Erythroblast (primary cell): ENCODE data around the gene MEA1.
A peak's percentile ranks its signal among the peaks of the same experiment; 100 is the strongest.
"Not testable (repeated sequence)": the region's sequence is repeated elsewhere in the genome, so short reads cannot be mapped to it uniquely, and the experiment has no call there.

ENCODE experiments used
- DNase-seq, 2 experiments: peaks; one replicate each; lab custom pipeline; 2025; lab: John Stamatoyannopoulos, UW
- GATA1 ChIP-seq: IDR thresholded peaks from 2 replicates; pipeline ENCODE4 v1.6.1; 2011; ENCODE audit warnings: low read depth, mild to moderate bottlenecking, control low read depth, low read length, moderate library complexity
- POLR2A ChIP-seq: IDR thresholded peaks from 2 replicates; pipeline ENCODE4 v1.6.1; 2011; ENCODE audit warnings: mild to moderate bottlenecking, low read length

The MEA1 gene

DNA sequence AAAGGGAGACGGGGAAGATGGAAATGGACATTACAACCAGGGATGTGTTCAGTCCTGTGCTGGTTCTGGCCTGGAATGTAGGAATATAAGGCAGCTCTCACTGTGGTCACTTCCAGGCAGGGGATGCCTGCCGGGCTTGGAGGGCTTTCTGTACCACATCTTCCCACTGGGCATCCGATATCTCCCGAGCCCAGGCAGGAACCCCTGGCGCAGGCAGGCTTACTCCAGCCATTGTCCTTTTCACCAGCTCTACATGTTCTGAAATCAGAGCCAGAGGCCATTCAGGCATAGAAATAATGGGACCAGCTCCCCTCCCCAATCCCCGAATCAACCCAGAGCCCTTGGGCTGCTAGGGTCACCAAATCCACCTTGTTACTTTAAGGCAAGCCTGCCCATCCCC, 1.4 kb downstream of the MEA1 start:
- DNase-seq = no peak
- TF ChIP-seq POLR2A (no peak), GATA1 (no peak)

DNA sequence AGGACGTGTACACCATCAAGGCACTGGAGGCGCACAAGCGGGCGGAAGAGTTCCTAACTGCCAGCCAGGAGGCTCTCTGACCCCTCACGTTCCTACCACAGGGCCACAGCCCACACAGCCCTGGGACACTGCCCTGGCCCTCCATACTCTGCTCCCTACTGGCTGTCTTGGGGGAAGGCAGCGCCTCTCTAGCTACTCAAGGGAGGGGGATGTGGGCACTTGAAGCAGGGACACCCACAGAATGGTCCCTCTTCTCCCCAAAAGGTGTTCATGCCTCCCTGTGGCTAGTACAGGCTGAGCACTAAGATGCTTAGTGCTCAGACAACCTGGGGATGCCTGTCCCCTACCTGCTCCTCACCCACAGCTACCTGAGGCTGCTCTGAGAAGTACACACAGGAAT, 2.5 kb downstream of the MEA1 start:
- TF ChIP-seq GATA1 = no peak
- no peak for DNase-seq

DNA sequence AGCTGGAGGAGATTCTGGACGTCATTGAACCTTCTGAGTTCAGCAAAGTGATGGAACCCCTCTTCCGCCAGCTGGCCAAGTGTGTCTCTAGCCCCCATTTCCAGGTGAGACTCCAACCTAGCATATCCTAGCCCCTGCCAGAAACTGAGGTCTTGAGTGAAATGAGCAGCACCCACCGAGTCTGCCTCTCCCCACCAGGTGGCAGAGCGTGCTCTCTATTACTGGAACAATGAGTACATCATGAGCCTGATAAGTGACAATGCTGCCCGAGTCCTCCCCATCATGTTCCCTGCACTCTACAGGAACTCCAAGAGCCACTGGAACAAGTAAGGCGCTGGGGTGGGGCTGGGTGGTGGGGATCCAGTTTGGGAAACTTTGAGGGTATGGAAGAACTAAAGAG, 4.6 kb downstream of the MEA1 start:
- peak; percentile 63 to 67 for DNase-seq

DNA sequence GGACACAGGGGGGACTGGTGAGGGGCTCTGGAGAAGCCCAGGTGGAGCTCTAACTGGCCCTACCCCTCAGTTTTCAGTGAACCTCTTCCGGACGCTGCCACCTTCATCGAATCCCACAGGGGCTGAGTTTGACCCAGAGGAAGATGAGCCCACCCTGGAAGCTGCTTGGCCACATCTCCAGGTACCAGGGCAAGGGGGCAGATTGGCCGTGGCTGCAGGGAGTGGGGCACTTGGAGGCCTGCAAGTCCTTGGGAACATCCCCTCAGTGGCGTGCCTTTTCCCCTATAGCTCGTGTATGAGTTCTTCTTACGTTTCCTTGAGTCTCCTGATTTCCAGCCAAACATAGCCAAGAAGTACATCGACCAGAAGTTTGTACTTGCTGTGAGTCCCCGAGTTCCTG, 6.6 kb downstream of the MEA1 start:
- TF ChIP-seq GATA1 = no peak
- TF ChIP-seq POLR2A = no peak
- DNase-seq = no peak

More for the DNA sequence above, 4.6 kb downstream of the MEA1 start:
- TF ChIP-seq POLR2A (no peak), GATA1 (no peak)

DNA sequence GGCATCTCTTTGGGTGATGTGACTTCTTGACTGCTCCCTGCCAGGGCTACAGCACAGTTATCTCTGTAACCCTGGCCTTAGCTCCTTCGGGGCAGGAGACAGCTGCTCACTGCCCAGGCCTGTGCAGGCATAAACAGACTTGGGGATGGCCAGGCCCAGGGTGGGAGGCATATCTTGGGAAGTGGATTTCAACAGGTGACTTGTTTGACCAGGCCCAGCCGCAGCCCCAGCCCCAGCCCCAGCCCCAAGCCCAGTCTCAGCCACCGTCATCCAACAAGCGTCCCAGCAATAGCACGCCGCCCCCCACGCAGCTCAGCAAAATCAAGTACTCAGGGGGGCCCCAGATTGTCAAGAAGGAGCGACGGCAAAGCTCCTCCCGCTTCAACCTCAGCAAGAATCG, 7.5 kb downstream of the MEA1 start:
- TF ChIP-seq POLR2A (no peak), GATA1 (no peak)
- DNase-seq = no peak

DNA sequence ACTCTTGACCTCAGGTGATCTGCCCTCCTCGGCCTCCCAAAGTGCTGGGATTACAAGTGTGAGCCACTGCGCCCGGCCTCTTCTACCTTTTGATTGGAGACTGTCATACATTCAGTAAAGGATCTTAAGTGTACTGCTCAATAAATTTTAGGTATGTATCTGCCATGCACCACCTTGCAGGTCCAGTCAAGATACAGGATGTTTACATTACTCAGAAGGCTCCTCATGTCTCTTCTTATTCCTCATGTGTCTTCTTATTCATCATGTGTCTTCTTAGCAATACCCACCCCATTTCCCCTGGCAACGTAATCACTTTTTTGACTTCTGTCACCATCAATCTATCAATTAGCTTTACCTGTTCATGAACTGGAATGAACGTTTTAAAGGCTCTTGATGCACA, 7.9 kb downstream of the MEA1 start:
- DNase-seq = no peak

DNA sequence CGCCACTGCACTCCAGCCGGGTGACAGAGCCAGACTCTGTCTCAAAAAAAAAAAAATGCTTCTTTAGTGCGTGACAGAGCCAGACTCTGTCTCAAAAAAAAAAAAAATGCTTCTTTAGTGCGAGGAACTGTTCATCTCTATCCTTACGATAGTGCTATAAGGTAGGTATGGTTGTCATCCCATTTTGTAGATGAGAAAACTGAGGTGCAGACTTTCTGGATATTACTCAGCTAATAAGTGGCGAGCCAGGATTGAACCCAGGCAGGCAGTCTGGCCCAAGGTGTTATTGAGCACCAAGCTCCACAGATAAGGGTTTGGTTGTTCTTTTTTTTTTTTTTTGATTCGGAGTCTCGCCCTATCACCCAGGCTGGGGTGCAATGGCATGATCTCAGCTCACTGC, 11.9 kb downstream of the MEA1 start:
- TF ChIP-seq POLR2A = no peak
- no peak for TF ChIP-seq GATA1
- DNase-seq = no peak

More for the DNA sequence above, 7.9 kb downstream of the MEA1 start:
- TF ChIP-seq GATA1 = no peak
- TF ChIP-seq POLR2A = no peak

DNA sequence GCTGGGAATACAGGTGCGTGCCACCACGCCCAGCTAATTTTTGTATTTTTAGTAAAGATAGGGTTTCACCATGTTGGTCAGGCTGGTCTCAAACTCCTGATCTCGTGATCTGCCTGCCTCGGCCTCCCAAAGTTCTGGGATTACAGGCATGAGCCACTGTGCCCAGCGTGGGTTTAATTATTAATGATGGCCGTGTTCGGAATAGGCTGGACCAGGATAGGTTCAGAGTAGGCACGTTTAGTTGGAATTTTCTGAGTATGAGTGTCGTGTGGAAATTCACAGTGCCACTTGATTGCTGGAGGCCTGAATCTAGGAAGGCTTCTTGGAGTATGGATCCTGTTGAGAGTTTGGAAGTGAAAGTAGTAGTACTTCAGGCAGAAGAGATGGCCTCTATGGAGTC, 15.5 kb downstream of the MEA1 start:
- not testable (repeated sequence) for DNase-seq

DNA sequence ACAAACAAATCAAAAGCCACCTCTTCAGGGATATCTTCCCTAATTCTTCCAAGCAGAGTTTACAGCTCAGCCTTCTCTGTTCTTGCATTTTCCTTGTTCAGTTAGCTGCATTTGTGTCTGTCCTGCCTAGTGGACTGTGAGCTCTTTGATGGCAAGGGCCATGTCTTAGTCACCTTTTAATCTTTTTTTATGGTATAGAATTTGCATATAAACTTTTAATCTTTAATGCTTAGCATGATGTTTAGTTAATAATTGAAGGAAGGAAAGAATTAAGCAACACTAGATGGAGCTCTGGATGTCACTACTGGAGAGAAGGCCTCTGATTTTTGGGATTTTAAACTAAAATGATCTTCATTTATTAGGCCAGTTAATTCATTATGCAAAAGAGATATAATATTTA, 17.2 kb downstream of the MEA1 start:
- DNase-seq = no peak
- TF ChIP-seq POLR2A (no peak), GATA1 (no peak)

DNA sequence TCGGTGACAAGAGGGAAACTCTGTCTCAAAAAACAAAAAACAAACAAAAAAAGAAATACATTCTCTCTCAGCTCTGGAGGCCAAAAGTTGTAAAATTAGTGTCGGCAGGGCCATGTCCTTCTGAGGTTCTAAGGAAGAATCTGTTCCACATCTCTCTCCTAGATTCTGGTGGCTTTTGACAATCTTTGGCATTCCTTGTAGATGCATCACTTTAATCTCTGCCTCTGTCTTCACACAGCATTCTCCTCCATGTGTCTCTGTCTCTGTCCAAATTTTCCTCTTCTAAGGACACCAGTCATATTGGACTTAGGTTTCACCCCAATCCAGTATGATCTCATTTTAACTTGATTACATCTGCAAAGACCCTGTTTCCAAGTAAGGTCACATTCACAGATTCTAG, 20.3 kb downstream of the MEA1 start:
- TF ChIP-seq GATA1 (no peak), POLR2A (no peak)
- DNase-seq = no peak

DNA sequence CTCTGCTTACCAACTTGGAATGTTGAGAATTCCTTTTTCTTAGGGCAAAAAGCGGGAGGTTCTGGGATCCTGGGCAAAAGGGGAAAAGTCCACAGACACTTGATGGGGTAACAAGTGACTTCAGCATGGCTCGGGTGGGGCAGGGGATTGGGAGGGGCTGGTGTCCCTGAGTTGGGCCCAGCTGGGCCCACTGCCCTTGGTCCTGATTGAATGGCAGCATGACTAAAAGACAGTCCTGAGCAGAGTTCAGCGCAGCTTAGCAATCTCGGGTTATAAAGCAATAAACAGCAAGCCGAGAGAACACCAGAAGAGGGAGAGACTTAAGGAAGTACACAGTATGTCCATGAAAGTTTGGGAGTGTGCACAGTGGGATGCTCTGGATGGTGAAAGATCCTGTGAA, 23.8 kb downstream of the MEA1 start:
- DNase-seq = no peak
- TF ChIP-seq GATA1 = no peak
- no peak for TF ChIP-seq POLR2A

DNA sequence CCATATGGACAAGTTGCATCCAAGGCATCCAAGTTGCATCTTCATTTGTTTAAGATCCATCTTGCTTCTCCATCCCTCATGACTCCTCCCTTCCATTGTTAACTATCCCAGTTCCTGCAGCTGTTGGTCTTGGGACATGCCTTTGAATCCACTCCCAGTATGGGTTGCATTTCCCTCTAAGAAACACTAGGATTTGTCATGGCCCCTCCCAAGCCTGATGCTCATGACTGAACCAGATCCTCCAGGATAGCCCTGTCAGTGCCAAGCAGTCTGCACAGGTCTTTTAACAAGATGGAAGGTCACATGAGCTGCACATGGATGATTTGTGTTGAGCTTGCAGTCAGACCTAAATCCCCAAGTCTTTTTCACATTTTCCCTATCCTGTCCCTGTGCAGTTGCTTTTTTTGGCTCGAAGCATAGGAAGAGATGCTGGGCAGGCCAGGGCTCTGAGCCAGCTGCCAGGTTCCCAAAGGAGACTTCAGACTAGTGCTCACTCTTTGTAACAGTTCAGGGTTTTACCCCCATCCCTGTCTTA, 25.2 kb downstream of the MEA1 start:
- DNase-seq = no peak
- TF ChIP-seq GATA1 = no peak
- no peak for TF ChIP-seq POLR2A

DNA sequence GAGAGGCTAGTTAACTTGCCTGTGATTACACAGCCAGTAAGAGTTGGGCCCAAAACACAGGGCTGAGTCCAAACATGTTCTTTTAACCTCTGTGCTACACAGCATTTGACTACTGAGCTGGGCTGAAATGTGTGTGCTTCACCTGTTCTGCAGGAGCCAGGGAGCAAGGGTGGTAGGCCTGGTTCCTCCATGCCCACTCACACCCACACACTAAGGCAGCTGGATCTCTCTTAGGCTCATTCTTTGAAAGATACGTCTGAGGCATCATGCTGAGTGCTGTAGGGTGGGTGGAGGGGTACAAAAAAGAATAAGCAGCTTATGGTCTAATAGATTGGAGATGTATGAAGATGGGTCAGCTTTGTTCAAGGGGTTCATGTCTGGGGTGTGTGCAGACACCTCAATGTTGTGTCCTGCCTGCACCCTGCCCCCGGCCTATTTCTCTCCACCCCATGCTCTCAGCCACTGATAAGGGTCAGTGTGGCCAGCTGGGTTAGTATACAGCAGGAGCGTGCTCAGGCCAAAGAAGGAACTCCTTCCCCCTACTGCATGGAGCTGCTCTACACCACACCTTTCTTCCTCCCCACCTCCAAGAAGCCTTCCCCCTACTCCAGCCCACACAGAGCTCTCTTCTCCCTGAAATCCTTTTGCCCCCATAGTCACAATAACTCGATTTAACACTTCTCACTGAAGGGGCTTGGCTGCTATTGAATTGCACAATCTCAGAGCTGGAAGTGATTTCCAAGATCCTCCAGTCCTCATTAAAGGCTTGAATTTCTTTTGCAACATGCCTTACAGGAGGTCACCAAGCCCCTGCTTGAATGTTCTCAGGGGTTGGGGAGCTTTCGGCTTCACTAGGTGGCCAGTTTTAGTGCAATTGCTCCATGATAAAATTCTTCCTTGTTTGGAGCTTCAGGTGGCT, 26.0 kb downstream of the MEA1 start:
- TF ChIP-seq GATA1 (no peak), POLR2A (no peak)
- peak; percentile 30 to 53 for DNase-seq

DNA sequence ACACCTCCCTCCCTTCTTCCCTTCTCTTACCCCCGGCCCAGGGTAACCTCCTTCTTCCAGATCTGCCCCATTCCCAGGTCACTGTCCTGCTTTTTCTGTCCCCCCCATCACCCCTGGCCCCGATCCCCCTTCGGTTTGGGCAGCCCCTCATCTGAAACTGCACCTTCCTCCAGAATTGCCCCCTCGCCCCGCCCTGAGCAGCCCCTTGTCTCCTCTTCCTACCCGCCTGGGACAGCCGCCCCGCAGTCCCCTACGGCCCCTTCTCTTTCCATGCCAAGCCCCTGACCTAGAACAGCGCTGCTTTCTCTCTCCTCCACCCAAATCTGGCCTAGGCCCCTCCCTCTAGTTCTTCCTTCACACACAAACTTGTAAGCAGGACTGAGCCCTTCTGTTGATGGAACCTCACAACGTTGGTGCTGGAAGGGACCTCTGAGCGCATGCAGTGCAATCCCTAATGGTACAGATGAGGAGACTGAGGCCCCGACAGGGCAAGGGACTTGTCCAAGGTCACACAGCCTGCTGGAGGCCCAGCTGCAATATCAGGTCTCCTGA, 28.7 kb downstream of the MEA1 start:
- TF ChIP-seq GATA1 (no peak), POLR2A (no peak)
- peak; percentile 26 to 45 for DNase-seq
